GM19395 (cell line): ENCODE data around the gene AKT3.

Experiments
- ATAC-seq: cut with Tn5 transposase; IDR thresholded peaks from one replicate; pipeline ENCODE4 v1.9.1; 2021; ENCODE audit warnings: mild to moderate bottlenecking, moderate library complexity; ENCODE audit not compliant: unreplicated experiment

The AKT3 gene

GRCh38 chr1:243525085-243525487, 325.0 kb downstream of the AKT3 start:
- ATAC-seq, result no peak

- no peak for ATAC-seq
These were observed 326.3 kb downstream of the AKT3 start for GRCh38 chr1:243523766-243524165.

GRCh38 chr1:243520831-243521230, 329.2 kb downstream of the AKT3 start:
- ATAC-seq, result no peak

GRCh38 chr1:243514927-243515326, 335.1 kb downstream of the AKT3 start:
- ATAC-seq, result no peak

- ATAC-seq, result peak; percentile 77
These were observed 336.1 kb downstream of the AKT3 start for GRCh38 chr1:243513726-243514491.

- ATAC-seq, result no peak
These were observed 339.1 kb downstream of the AKT3 start for GRCh38 chr1:243510928-243511327.

- no peak for ATAC-seq
These were observed 341.1 kb downstream of the AKT3 start for GRCh38 chr1:243508943-243509342.

- peak; percentile 76 for ATAC-seq
These were observed 341.7 kb downstream of the AKT3 start for GRCh38 chr1:243508303-243508713.

GRCh38 chr1:243507672-243508302, 342.3 kb downstream of the AKT3 start:
- peak; percentile 9 for ATAC-seq

GRCh38 chr1:243507001-243507671, 342.9 kb downstream of the AKT3 start:
- ATAC-seq, result no peak

- ATAC-seq, result peak; percentile 54
These were observed 343.9 kb downstream of the AKT3 start for GRCh38 chr1:243505986-243506689.

- ATAC-seq, result no peak
These were observed 346.9 kb downstream of the AKT3 start for GRCh38 chr1:243503155-243503554.

- no peak for ATAC-seq
These were observed 349.0 kb downstream of the AKT3 start for GRCh38 chr1:243501002-243501401.

- no peak for ATAC-seq
These were observed 349.5 kb downstream of the AKT3 start for GRCh38 chr1:243500512-243500911.

- no peak for ATAC-seq
These were observed 350.3 kb downstream of the AKT3 start for GRCh38 chr1:243499711-243500110.

- ATAC-seq, result no peak
These were observed 350.8 kb downstream of the AKT3 start for GRCh38 chr1:243499248-243499647.

GRCh38 chr1:243497939-243498681, 351.9 kb downstream of the AKT3 start:
- ATAC-seq, result no peak

- no peak for ATAC-seq
These were observed 353.2 kb downstream of the AKT3 start for GRCh38 chr1:243496806-243497205.

- no peak for ATAC-seq
These were observed 353.8 kb downstream of the AKT3 start for GRCh38 chr1:243496187-243496646.

- ATAC-seq, result no peak
These were observed 354.4 kb downstream of the AKT3 start for GRCh38 chr1:243495442-243496186.
